ENCODE results near the gene IFIT1.

The IFIT1 gene

GRCh38 chr10:89426230-89426868, 33.9 kb downstream of the IFIT1 start:
- TF ChIP-seq CTCF (IDR thresholded peaks at IDR 0.05; ENCODE audit: control insufficient read depth, extremely low read depth, insufficient read depth): peak; percentile 92
- DNase-seq (ENCODE audit: low read depth): peak; percentile 34
- H3K4me3 ChIP-seq (ENCODE audit: low read depth, low read length): no peak overlapping the region

GRCh38 chr10:89427629-89428028, 35.2 kb downstream of the IFIT1 start:
- no peak overlapping the region for H3K4me3 ChIP-seq (ENCODE audit: low read depth, low read length)
- no peak for DNase-seq (ENCODE audit: low read depth)
- no peak for TF ChIP-seq CTCF (IDR thresholded peaks at IDR 0.05; ENCODE audit: control insufficient read depth, extremely low read depth, insufficient read depth)

- no peak overlapping the region for H3K4me3 ChIP-seq (ENCODE audit: low read depth, low read length)
- no peak for TF ChIP-seq CTCF (IDR thresholded peaks at IDR 0.05; ENCODE audit: control insufficient read depth, extremely low read depth, insufficient read depth)
These were observed 36.5 kb downstream of the IFIT1 start for GRCh38 chr10:89428877-89429276.

GRCh38 chr10:89431977-89432376, 39.6 kb downstream of the IFIT1 start:
- DNase-seq (ENCODE audit: low read depth): peak; percentile 56
- no peak for TF ChIP-seq CTCF (IDR thresholded peaks at IDR 0.05; ENCODE audit: control insufficient read depth, extremely low read depth, insufficient read depth)

More at GRCh38 chr10:89428877-89429276, 36.5 kb downstream of the IFIT1 start:
- DNase-seq (ENCODE audit: low read depth): no peak

GRCh38 chr10:89438525-89438924, 46.1 kb downstream of the IFIT1 start:
- H3K4me3 ChIP-seq (ENCODE audit: low read depth, low read length): no peak overlapping the region
- DNase-seq (ENCODE audit: low read depth): no peak
- no peak for TF ChIP-seq CTCF (IDR thresholded peaks at IDR 0.05; ENCODE audit: control insufficient read depth, extremely low read depth, insufficient read depth)

More at GRCh38 chr10:89431977-89432376, 39.6 kb downstream of the IFIT1 start:
- no peak overlapping the region for H3K4me3 ChIP-seq (ENCODE audit: low read depth, low read length)

- DNase-seq (ENCODE audit: low read depth): peak; percentile 32
- no peak overlapping the region for H3K4me3 ChIP-seq (ENCODE audit: low read depth, low read length)
- no peak for TF ChIP-seq CTCF (IDR thresholded peaks at IDR 0.05; ENCODE audit: control insufficient read depth, extremely low read depth, insufficient read depth)
These were observed 48.0 kb downstream of the IFIT1 start for GRCh38 chr10:89440226-89441009.

Data from LNCaP clone FGC (cell line).